Brain pericyte (primary cell): ENCODE results near the gene SLC6A20.
"Not testable (repeated sequence)": the region's sequence is repeated elsewhere in the genome, so short reads cannot be mapped to it uniquely, and the experiment has no call there.

Source experiments
- DNase-seq: peaks from one replicate; pipeline ENCODE4 v3.0.0-alpha.2; 2012; ENCODE audit warnings: low read depth, low spot score

Gene SLC6A20

GRCh38 chr3:45758871-45759270 is 37.5 kb downstream of the SLC6A20 start:
- DNase-seq = no peak

GRCh38 chr3:45757141-45757540 is 39.2 kb downstream of the SLC6A20 start:
- not testable (repeated sequence) for DNase-seq

GRCh38 chr3:45756055-45756454 is 40.3 kb downstream of the SLC6A20 start:
- DNase-seq = no peak

GRCh38 chr3:45754461-45754860 is 41.9 kb downstream of the SLC6A20 start:
- DNase-seq = no peak

GRCh38 chr3:45753095-45753494 is 43.2 kb downstream of the SLC6A20 start:
- no peak for DNase-seq

- no peak for DNase-seq
These were observed 44.6 kb downstream of the SLC6A20 start for GRCh38 chr3:45751537-45752242.

- no peak for DNase-seq
These were observed 46.5 kb downstream of the SLC6A20 start for GRCh38 chr3:45749880-45750279.

GRCh38 chr3:45749036-45749600 is 47.2 kb downstream of the SLC6A20 start:
- DNase-seq = not testable (repeated sequence)

- no peak for DNase-seq
These were observed 48.3 kb downstream of the SLC6A20 start for GRCh38 chr3:45748068-45748467.

GRCh38 chr3:45746777-45747622 is 49.3 kb downstream of the SLC6A20 start:
- DNase-seq = no peak

GRCh38 chr3:45746165-45746776 is 50.1 kb downstream of the SLC6A20 start:
- no peak for DNase-seq

- DNase-seq = no peak
These were observed 53.8 kb downstream of the SLC6A20 start for GRCh38 chr3:45742461-45743089.

- no peak for DNase-seq
These were observed 54.4 kb downstream of the SLC6A20 start for GRCh38 chr3:45741742-45742460.

- no peak for DNase-seq
These were observed 55.1 kb downstream of the SLC6A20 start for GRCh38 chr3:45741247-45741646.

GRCh38 chr3:45739991-45740390 is 56.3 kb downstream of the SLC6A20 start:
- DNase-seq = no peak

- no peak for DNase-seq
These were observed 59.1 kb downstream of the SLC6A20 start for GRCh38 chr3:45737234-45737633.

- no peak for DNase-seq
These were observed 59.6 kb downstream of the SLC6A20 start for GRCh38 chr3:45736707-45737106.

GRCh38 chr3:45730409-45731154 is 65.8 kb downstream of the SLC6A20 start:
- no peak for DNase-seq

- DNase-seq = no peak
These were observed 66.7 kb downstream of the SLC6A20 start for GRCh38 chr3:45729614-45730013.

- no peak for DNase-seq
These were observed 71.4 kb downstream of the SLC6A20 start for GRCh38 chr3:45724911-45725310.
